SW480 (cell line): ENCODE results near the gene SPDYE4.

ENCODE experiments used
- DNase-seq: peaks from one replicate; pipeline ENCODE4 v3.0.0-alpha.2; 2016; ENCODE audit warnings: low spot score

SPDYE4 gene

DNA sequence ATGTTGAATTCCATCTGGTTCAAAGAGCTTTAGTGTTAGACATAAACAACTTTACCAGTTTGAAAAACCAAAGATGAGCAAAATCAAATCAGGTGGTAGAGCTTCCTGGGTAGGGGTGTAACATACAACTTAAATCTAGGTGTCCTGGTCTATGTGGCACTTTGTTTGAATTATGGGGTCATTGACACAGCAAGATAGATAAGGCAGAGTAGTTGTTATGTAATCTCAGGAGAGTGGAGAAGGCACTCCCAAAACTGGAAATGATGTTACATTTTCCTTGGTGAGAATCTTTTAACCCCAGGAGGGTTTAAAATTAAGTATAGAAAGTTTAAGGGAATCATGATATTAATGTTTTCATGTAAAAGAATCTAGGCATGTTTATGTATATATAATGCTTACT lies 45.6 kb downstream of the SPDYE4 start:
- no peak for DNase-seq

DNA sequence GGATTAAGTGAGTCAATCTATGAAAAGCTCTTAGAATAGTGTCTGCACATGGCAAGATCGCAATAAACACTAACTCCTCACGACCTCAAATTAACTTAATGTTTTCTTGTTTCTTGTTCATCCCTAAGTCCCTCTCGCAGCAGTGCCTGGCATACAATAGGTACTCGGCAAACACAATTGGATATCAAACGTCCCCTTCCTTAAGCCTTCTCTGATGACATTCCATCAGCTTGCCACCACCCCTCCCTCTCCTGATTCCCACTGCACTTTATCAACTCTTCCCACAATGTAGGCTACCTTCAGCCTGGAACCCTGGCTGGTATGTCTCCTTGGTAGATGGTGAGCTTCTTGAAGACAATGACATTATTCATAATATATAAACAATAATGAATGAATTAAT lies 47.1 kb downstream of the SPDYE4 start:
- no peak for DNase-seq

DNA sequence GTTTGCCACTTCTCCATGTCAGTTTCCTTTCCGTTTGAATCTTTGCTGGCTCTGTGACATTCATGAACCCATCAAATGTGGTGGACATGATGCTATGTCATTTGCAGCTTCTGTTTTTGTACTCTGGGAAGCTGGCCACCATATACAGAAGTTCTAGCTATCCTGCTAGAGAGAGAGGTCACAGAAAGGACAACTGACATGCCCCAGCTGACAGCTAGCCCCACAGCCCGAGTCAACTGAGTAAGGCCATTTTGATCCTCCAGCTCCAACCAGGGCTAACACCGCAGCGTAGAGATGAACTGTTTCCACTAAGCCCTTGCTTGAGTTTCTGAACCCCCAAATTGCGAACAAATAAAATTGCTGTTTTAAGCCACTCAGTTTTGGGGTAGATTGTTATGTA lies 47.5 kb downstream of the SPDYE4 start:
- no peak for DNase-seq

DNA sequence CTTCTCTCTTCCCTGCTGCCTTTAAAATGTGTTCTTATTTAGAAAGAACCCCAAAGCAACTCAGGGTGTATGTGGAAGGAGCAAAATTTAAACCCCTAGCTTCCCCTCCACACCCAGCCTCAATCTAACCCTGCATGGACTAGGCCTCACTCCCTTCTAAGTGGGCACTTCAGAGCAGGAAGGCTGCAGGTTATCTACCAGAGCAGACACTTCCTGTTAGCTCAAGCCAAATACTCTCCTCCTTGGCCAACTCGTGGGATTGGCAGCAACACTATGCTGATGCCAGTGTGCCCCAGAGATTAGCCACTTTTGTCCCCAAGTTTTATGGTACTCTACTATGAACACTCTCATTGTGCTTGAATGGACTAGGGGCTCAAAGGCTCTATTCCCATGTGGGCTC lies 49.3 kb downstream of the SPDYE4 start:
- no peak for DNase-seq

DNA sequence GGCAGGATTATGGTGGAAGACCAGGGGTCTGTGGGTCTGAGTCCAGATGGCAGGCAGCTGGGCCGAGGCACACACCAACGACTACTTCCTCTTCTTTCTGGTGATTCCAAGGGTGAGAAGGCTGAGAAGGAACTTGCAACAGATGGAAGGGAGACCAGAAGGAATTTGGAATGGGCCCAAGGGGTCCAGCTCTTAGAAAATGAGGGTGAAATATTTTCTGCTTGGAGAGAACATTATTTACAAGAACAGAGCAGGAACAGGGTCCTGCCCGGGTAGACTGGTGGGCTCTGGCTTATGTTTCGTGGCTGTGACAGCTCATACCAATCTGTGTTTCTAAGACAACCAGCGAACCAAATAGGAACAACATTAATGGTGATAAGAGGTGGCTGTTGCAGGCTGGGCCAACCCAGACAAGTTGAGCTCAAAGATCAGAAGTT lies 50.3 kb downstream of the SPDYE4 start:
- no peak for DNase-seq

DNA sequence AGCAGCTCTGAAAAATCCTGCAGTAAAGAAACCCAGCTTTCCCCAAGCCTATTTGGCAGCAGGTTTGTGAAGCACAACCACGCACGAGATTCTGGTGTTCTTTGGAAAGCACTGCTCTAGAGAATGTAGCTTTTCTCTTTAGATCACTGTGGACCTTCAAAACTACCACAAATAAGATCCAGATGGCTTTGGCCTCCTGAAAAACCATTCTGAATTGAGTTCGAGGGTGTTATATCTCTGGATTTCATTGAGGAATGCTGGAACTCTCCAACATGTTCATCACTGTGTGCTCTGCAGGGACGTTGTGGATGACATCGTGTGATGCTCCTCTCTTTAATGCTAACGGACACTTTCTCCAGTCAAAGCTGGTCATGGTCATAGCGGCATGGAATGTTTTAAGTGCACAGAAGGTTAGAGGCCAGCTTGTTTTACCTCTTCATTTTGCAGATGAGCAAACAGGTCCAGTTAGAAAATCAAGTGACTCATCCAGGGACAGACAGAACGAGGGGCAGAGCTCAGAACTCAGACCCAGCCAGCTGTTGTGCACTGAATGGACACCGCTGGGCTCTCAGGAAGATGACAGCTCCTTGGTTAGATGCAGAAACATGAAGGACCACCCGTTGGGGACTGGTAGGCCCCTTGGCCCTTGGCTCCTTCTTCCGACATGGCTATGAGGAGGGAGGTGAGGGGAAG lies 50.9 kb downstream of the SPDYE4 start:
- DNase-seq: no peak

DNA sequence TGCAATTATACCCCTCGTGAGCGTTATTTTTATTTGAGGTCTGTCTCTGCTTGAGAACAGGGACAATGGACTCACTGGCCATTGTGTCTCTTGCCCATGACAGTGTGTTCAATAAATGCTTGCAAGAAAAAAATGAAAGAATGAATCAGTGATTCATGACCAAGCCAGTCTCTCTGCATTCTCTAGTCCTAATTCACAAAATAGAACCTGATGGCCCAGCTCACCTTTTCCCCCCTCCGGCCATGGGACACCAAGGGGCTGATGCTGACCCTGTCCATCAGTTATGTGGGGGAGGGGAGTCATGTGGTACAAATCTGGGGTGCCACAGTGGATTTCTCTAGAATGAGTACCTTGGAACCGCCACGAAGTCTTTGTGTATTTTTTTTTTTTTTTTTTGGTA lies 51.9 kb downstream of the SPDYE4 start:
- DNase-seq: no peak

DNA sequence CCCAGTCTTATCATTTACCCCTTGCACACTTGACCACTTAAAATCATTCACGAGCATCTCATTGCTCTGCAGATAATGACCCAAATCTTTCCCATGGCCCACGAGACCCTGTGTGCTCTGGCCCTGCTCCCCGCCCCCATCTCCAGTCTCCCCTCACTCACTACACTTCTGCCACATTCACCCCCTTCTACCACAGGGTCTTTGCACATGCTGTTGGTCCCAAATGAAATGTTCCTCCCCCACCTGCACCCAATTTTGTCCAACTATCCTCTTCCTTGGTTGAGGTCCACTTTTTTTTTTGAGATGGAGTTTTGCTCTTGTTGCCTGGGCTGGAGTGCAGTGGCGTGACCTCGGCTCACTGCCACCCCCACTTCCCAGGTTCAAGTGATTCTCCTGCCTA lies 52.9 kb downstream of the SPDYE4 start:
- DNase-seq: no peak

DNA sequence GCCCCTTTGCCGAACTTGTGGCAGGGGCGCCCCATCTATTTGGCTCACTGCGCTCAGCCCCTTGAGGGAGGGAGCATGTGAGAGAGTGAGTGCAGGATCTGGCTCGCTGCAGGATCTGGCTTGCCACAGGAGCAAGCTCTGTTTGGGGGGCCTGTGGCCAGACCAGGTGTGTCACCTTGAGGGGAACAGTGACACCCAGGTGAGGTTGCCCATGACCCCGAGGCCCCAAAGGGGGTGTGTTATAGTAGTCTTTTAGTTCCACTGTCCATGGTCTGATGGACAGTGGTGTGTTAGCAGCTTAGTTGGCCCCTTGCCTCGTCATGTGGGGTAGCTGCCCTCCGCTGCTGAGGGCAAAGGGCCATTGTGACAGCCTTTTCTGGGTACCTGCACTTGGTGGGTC lies 55.3 kb downstream of the SPDYE4 start:
- DNase-seq: no peak

DNA sequence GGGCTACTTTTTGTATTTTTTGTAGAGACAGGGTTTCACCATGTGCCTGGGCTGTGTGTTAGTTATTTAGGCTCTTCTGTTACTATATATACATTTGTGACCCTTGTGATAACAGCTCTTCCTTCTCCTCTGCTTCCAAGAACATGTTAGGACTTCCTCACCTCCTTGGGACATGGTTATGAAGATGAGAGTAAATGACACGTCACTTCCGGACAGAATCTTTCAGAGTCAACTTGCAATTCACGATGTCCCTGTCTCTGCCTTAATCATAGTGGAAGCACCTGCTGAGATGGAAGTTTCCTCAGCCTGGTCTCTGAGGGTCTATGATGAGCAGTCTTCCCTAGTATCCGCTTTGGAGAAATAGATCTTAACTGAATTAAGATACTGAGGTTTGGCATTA lies 56.6 kb downstream of the SPDYE4 start:
- DNase-seq: no peak

DNA sequence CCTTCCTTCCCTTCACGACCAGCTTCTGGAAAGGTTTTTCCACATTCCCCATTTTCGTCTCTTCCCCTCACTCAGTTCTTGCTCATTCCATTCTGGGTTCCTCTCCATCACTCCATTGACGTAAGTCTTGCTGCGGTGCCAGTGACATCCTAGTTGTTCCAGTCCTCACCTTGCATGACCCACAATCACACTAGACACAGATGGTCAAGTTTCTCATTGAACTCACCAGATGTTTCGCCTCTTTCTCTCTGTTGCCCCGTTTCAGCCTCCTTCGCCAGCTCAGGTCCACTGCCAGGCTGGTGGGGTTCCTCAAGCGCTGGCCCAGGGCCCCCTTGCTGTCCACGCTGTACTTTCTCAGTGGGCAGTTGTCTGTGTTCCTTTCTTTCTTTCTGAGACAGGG lies 57.1 kb downstream of the SPDYE4 start:
- no peak for DNase-seq
